CD4-positive, alpha-beta T cell treated with Interferon alpha-2 for 1 hour (primary cell): Measurements from ENCODE around the gene TPRN.
"Not testable (repeated sequence)": the region's sequence is repeated elsewhere in the genome, so short reads cannot be mapped to it uniquely, and the experiment has no call there.

Experiments used
- DNase-seq, 2 donors: peaks; one replicate each; pipeline ENCODE4 v3.0.0-alpha.2; 2020 to 2022

Gene TPRN, protein sequence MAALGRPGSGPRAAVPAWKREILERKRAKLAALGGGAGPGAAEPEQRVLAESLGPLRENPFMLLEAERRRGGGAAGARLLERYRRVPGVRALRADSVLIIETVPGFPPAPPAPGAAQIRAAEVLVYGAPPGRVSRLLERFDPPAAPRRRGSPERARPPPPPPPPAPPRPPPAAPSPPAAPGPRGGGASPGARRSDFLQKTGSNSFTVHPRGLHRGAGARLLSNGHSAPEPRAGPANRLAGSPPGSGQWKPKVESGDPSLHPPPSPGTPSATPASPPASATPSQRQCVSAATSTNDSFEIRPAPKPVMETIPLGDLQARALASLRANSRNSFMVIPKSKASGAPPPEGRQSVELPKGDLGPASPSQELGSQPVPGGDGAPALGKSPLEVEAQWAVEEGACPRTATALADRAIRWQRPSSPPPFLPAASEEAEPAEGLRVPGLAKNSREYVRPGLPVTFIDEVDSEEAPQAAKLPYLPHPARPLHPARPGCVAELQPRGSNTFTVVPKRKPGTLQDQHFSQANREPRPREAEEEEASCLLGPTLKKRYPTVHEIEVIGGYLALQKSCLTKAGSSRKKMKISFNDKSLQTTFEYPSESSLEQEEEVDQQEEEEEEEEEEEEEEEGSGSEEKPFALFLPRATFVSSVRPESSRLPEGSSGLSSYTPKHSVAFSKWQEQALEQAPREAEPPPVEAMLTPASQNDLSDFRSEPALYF

GRCh38 chr9:137200311-137201204, at the start of gene TPRN:
Gene TPRN (minus strand): TSS chr9:137200741. CDS start chr9:137200711, 30 bp downstream.
- DNase-seq = peak; percentile 98 to 99

DNA sequence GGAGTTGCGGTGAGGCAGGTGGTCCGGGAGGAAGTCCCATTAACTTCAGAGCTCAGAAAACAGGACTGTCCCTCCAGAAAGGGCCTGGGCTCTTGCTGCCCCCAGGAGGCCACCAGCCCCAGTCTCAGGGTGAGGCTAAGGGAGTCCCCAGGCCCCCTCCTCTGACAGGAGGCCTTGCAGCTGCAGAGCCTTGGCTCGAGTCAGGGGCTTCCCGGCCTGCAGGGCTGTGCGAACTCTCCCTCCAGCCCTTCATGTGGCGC, 47.3 kb upstream of the TPRN start:
- no peak for DNase-seq

- DNase-seq = no peak
Measured at GRCh38 chr9:137247135-137247915, 46.8 kb upstream of the TPRN start.

DNA sequence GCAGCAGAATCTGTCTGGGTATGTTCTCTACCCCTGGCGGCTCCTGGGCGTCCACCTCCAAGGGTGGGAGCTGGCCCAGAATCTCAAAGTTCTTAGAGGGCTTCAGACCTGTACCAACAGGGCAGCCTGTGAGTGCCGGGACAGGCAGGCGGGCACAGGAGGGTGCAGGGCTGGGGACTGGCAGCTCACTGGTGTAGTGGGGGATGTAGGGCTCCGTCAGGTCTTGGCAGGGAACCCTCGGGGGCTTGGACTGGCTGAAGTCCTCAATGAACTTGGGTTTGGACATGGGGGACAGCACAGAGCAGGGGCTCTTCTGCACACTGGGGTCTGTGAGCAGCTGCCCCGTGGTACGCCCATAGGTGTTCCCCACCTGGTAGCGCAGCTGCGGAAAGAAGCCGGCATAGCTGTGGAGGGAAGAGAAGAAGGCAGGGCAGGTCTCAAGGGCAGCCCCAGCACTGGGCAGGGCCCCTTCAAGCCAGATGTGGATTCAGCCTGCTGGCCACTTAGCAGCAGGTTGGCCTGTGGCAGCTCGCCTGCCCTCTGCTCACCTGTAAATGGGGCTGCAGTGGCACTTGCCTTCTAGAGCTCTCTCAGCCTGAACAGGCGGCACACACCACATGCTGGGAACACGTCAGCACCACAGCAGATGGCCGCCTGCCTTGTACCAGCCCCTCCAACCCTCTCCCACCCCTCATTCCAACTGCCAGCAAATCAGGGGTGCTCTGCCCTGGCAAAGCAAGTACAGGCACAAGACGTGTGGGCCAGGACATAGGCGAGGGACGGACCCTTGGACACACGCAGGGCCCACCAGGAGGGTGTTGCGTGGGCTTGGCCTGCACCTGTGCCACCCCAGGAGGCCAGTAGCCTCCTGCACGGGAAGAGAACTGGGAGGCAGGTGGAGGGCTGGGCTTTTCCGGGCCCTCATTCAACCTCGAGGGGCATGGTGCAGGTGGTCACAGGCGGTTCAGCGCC, 45.2 kb upstream of the TPRN start:
- DNase-seq = no peak

GRCh38 chr9:137244486-137245449, 44.2 kb upstream of the TPRN start:
- no peak for DNase-seq

GRCh38 chr9:137243626-137244485, 43.3 kb upstream of the TPRN start:
- DNase-seq = no peak

GRCh38 chr9:137243266-137243625, 42.7 kb upstream of the TPRN start:
- not testable (repeated sequence) for DNase-seq

DNA sequence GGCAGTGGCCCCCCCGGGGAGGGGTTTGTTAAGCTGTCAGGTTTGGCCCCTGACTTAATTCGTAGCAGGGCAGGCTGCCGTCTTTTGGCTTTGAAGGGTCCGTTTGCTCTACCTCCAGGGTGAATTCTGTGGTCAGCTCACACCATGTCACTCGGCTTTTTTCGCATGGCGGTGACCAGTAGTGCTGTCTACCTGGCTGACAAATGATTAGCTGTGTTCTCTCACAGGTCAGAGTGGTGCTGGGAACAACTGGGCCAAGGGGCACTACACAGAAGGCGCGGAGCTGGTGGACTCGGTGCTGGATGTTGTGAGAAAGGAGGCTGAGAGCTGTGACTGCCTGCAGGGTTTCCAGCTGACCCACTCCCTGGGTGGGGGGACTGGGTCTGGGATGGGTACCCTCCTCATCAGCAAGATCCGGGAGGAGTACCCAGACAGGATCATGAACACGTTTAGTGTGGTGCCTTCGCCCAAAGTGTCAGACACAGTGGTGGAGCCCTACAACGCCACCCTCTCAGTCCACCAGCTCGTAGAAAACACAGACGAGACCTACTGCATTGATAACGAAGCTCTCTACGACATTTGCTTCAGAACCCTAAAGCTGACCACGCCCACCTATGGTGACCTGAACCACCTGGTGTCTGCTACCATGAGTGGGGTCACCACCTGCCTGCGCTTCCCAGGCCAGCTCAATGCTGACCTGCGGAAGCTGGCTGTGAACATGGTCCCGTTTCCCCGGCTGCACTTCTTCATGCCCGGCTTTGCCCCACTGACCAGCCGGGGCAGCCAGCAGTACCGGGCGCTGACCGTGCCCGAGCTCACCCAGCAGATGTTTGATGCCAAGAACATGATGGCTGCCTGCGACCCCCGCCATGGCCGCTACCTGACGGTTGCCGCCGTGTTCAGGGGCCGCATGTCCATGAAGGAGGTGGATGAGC, 42.0 kb upstream of the TPRN start:
- DNase-seq = no peak

- DNase-seq = peak; percentile 48 to 67
Measured at GRCh38 chr9:137241490-137242268, 41.1 kb upstream of the TPRN start.

GRCh38 chr9:137240841-137241489, 40.4 kb upstream of the TPRN start, which contains the start of gene TUBB4B:
Gene TUBB4B (plus strand): TSS chr9:137241287. CDS start chr9:137241361, 74 bp downstream.
- peak; percentile 100 for DNase-seq

DNA sequence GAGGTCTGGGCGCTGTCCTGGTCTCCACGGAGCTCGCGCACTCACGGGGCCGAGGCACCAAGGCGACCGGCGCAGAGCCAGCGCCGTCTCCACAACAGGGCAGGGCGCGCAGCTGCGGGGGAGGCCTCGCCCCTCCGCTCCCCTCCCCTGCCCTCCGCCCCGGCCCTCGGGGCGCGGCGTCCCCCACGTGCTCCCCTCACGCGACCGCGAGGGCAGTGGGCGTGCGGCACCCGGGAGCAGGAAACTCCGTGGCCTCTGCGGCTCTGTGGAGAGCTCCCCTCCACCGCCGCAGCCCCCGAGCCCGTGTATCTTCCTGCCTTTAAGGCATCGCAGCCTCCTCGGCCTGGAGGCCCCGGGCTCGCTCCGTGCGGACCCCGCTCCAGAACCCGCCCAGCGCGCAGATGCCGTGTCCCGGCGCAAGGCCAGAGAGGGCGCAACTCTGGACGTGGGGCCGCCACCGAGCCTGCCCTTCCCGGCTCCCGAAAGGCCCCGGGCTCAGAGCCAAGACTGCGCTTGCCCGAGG, 39.8 kb upstream of the TPRN start:
- DNase-seq = peak; percentile 61 to 79

DNA sequence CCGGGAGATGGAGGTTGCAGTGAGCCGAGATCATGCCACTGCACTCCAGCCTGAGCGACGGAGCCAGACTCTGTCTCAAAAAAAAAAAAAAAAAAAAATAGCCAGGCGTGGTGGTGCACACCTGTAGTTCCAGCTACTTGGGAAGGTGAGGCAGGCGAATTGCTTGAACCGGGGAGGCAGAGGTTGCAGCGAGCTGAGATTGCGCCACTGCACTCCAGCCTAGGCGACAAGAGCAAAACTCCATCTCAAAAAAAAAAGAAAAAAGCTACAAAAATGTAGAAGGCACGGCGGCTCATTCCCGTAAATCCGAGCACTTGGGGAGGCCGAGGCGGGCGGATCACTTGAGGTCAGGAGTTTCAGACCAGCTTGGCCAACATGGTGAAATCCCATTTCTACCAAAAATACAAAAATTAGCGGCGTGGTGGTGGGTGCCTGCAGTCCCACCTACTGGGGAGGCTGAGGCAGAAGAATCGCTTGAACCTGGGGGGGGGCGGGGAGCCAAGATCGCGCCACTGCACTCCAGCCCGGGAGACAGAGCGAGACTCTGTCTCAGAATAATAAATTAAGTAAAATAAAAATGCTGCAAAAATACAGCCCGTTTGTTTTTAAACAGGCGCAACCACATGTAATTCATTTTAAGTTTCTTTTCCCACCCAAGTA, 39.1 kb upstream of the TPRN start:
- not testable (repeated sequence) for DNase-seq

GRCh38 chr9:137237759-137238726, 37.5 kb upstream of the TPRN start:
- DNase-seq = no peak

- DNase-seq = no peak
Measured at GRCh38 chr9:137236936-137237421, 36.4 kb upstream of the TPRN start.
